NCI-H2029 treated with DMSO at 0.1 percent for 48 hours (cell line): ENCODE measurements around the gene SGCE.

Experiments
- DNase-seq: peaks from one replicate; lab custom pipeline; 2025; lab: John Stamatoyannopoulos, UW

SGCE gene

GRCh38 chr7:94565247-94565894, 90.6 kb downstream of the SGCE start:
- DNase-seq, result no peak

GRCh38 chr7:94562525-94562924, 93.4 kb downstream of the SGCE start:
- no peak for DNase-seq

GRCh38 chr7:94561841-94562514, 94.0 kb downstream of the SGCE start:
- no peak for DNase-seq

GRCh38 chr7:94559972-94560371, 96.0 kb downstream of the SGCE start:
- no peak for DNase-seq

GRCh38 chr7:94557215-94557614, 98.7 kb downstream of the SGCE start:
- no peak for DNase-seq

- no peak for DNase-seq
Measured at GRCh38 chr7:94556028-94556427, 99.9 kb downstream of the SGCE start.

- DNase-seq, result no peak
Measured at GRCh38 chr7:94547126-94547525, 108.8 kb downstream of the SGCE start.

- DNase-seq, result no peak
Measured at GRCh38 chr7:94540428-94540827, 115.5 kb downstream of the SGCE start.
